ENCODE results near the gene DOCK1. TPM values are rescaled to one million over a fixed set of nuclear protein-coding genes. Genes with fewer than 3 reads are reported as not detected.
"Not testable (repeated sequence)": the region's sequence is repeated elsewhere in the genome, so short reads cannot be mapped to it uniquely, and the experiment has no call there.

The DOCK1 gene
- total and polyA plus RNA-seq, 4 donors: 10.9 to 82.6 (median 43.3) TPM

GRCh38 chr10:126895214-126895781 is 9.9 kb upstream of the DOCK1 start:
- no peak for ATAC-seq (ENCODE audit: low FRiP score)

GRCh38 chr10:126898460-126898859 is 6.8 kb upstream of the DOCK1 start:
- H3K9me3 ChIP-seq (ENCODE audit: control insufficient read depth, low read length): no peaks in the 10 kb centered on the region
- H3K36me3 ChIP-seq (ENCODE audit: control insufficient read depth in 1 of 2, insufficient read depth in 2 of 2, low read length in 1 of 2): no peaks in the 10 kb centered on the region
- H3K4me3 ChIP-seq (ENCODE audit: low read length in 2 of 2): no peak overlapping the region
- no peaks in the 10 kb centered on the region for H3K27me3 ChIP-seq (ENCODE audit: control insufficient read depth in 1 of 2, insufficient read depth in 2 of 2, low read length in 1 of 2)
- intact Hi-C loops (cut with DNase I): no loop called here
- no peak overlapping the region for H3K27ac ChIP-seq (ENCODE audit: low read depth in 1 of 2, low read length in 2 of 2)
- H3K4me1 ChIP-seq (ENCODE audit: control insufficient read depth in 1 of 2, insufficient read depth in 2 of 2, low read length in 2 of 2): no peaks in the 10 kb centered on the region
- no peak for ATAC-seq (ENCODE audit: low FRiP score)
- no peak for DNase-seq

More at GRCh38 chr10:126895214-126895781, 9.9 kb upstream of the DOCK1 start:
- Histone ChIP-seq H3K4me3 (ENCODE audit: low read length in 2 of 2) (no peak overlapping the region), H3K36me3 (ENCODE audit: control insufficient read depth in 1 of 2, insufficient read depth in 2 of 2, low read length in 1 of 2) (no peaks in the 10 kb centered on the region), H3K27me3 (ENCODE audit: control insufficient read depth in 1 of 2, insufficient read depth in 2 of 2, low read length in 1 of 2) (no peaks in the 10 kb centered on the region), H3K27ac (ENCODE audit: low read depth in 1 of 2, low read length in 2 of 2) (no peak overlapping the region), H3K4me1 (ENCODE audit: control insufficient read depth in 1 of 2, insufficient read depth in 2 of 2, low read length in 2 of 2) (no peaks in the 10 kb centered on the region), H3K9me3 (ENCODE audit: control insufficient read depth, low read length) (no peaks in the 10 kb centered on the region)
- 78 to 80% methylated on average over 9 of the region's 9 CpGs for WGBS, 2 donors
- peak in 1 of 2 donors; percentile 10 for DNase-seq
- intact Hi-C loops (cut with DNase I): no loop called here

GRCh38 chr10:126899529-126899928 is 5.7 kb upstream of the DOCK1 start:
- H3K27me3 ChIP-seq (ENCODE audit: control insufficient read depth in 1 of 2, insufficient read depth in 2 of 2, low read length in 1 of 2); H3K9me3 ChIP-seq (ENCODE audit: control insufficient read depth, low read length); H3K36me3 ChIP-seq (ENCODE audit: control insufficient read depth in 1 of 2, insufficient read depth in 2 of 2, low read length in 1 of 2); intact Hi-C loops (cut with DNase I); DNase-seq; ATAC-seq (ENCODE audit: low FRiP score); H3K27ac ChIP-seq (ENCODE audit: low read depth in 1 of 2, low read length in 2 of 2); H3K4me3 ChIP-seq (ENCODE audit: low read length in 2 of 2); H3K4me1 ChIP-seq (ENCODE audit: control insufficient read depth in 1 of 2, insufficient read depth in 2 of 2, low read length in 2 of 2): not testable (repeated sequence)
- WGBS, 2 donors: 75 to 99% methylated on average over 2 of the region's 2 CpGs

GRCh38 chr10:126902157-126902556 is 3.1 kb upstream of the DOCK1 start:
- Histone ChIP-seq H3K4me1 (ENCODE audit: control insufficient read depth in 1 of 2, insufficient read depth in 2 of 2, low read length in 2 of 2) (no peaks in the 10 kb centered on the region), H3K27me3 (ENCODE audit: control insufficient read depth in 1 of 2, insufficient read depth in 2 of 2, low read length in 1 of 2) (no peaks in the 10 kb centered on the region), H3K27ac (ENCODE audit: low read depth in 1 of 2, low read length in 2 of 2) (no peak overlapping the region), H3K36me3 (ENCODE audit: control insufficient read depth in 1 of 2, insufficient read depth in 2 of 2, low read length in 1 of 2) (no peaks in the 10 kb centered on the region), H3K9me3 (ENCODE audit: control insufficient read depth, low read length) (no peaks in the 10 kb centered on the region), H3K4me3 (ENCODE audit: low read length in 2 of 2) (no peak overlapping the region)
- intact Hi-C loops (cut with DNase I): loop anchor here in 1 of 2 donors (5.0 kb wide), 1 partner anchor 110 kb away; no protein-coding TSS in a partner anchor
- DNase-seq (peak; percentile 44 to 48), ATAC-seq (ENCODE audit: low FRiP score) (no peak)
- 81 to 92% methylated on average over 3 of the region's 3 CpGs for WGBS, 2 donors

GRCh38 chr10:126903656-126904360 is 1.4 kb upstream of the DOCK1 start:
- Histone ChIP-seq H3K9me3 (ENCODE audit: control insufficient read depth, low read length) (no peaks in the 10 kb centered on the region), H3K4me3 (ENCODE audit: low read length in 2 of 2) (no peak overlapping the region), H3K4me1 (ENCODE audit: control insufficient read depth in 1 of 2, insufficient read depth in 2 of 2, low read length in 2 of 2) (no peaks in the 10 kb centered on the region), H3K27ac (ENCODE audit: low read depth in 1 of 2, low read length in 2 of 2) (no peak overlapping the region), H3K27me3 (ENCODE audit: control insufficient read depth in 1 of 2, insufficient read depth in 2 of 2, low read length in 1 of 2) (no peaks in the 10 kb centered on the region), H3K36me3 (ENCODE audit: control insufficient read depth in 1 of 2, insufficient read depth in 2 of 2, low read length in 1 of 2) (no peaks in the 10 kb centered on the region)
- 81 to 82% methylated on average over 12 of the region's 12 CpGs for WGBS, 2 donors
- intact Hi-C loops (cut with DNase I): loop anchor here in 1 of 2 donors (5.0 kb wide), 1 partner anchor 108 kb away; no protein-coding TSS in a partner anchor
- DNase-seq: peak in 1 of 2 donors; percentile 58
- ATAC-seq (ENCODE audit: low FRiP score): no peak

GRCh38 chr10:126904516-126904817 is 761 bp upstream of the DOCK1 start:
- H3K9me3 ChIP-seq (ENCODE audit: control insufficient read depth, low read length): no peaks in the 10 kb centered on the region
- peak overlapping the region in 1 of 2 donors; percentile 92 for H3K4me3 ChIP-seq (ENCODE audit: low read length in 2 of 2)
- H3K4me1 ChIP-seq (ENCODE audit: control insufficient read depth in 1 of 2, insufficient read depth in 2 of 2, low read length in 2 of 2): no peaks in the 10 kb centered on the region
- no peaks in the 10 kb centered on the region for H3K36me3 ChIP-seq (ENCODE audit: control insufficient read depth in 1 of 2, insufficient read depth in 2 of 2, low read length in 1 of 2)
- no peaks in the 10 kb centered on the region for H3K27me3 ChIP-seq (ENCODE audit: control insufficient read depth in 1 of 2, insufficient read depth in 2 of 2, low read length in 1 of 2)
- intact Hi-C loops (cut with DNase I): loop anchor here in 1 of 2 donors (5.0 kb wide), 1 partner anchor 108 kb away; no protein-coding TSS in a partner anchor
- no peak overlapping the region for H3K27ac ChIP-seq (ENCODE audit: low read depth in 1 of 2, low read length in 2 of 2)
- DNase-seq (no peak), ATAC-seq (ENCODE audit: low FRiP score) (no peak)
- 20 to 26% methylated on average over 10 of the region's 10 CpGs for WGBS, 2 donors

- Histone ChIP-seq H3K9me3 (ENCODE audit: control insufficient read depth, low read length) (no peaks in the 10 kb centered on the region), H3K4me1 (ENCODE audit: control insufficient read depth in 1 of 2, insufficient read depth in 2 of 2, low read length in 2 of 2) (no peaks in the 10 kb centered on the region), H3K27ac (ENCODE audit: low read depth in 1 of 2, low read length in 2 of 2) (peak overlapping the region; percentile 2 to 71), H3K4me3 (ENCODE audit: low read length in 2 of 2) (peak overlapping the region; percentile 92 to 97), H3K27me3 (ENCODE audit: control insufficient read depth in 1 of 2, insufficient read depth in 2 of 2, low read length in 1 of 2) (no peaks in the 10 kb centered on the region), H3K36me3 (ENCODE audit: control insufficient read depth in 1 of 2, insufficient read depth in 2 of 2, low read length in 1 of 2) (no peaks in the 10 kb centered on the region)
- ATAC-seq (ENCODE audit: low FRiP score) (peak; percentile 34), DNase-seq (peak; percentile 50 to 82)
- intact Hi-C loops (cut with DNase I): no loop called here
- 11% methylated on average over 65 to 84 of the region's 84 CpGs for WGBS, 2 donors
These were observed 812 bp downstream of the DOCK1 start for GRCh38 chr10:126905776-126906703.

- ATAC-seq (ENCODE audit: low FRiP score): no peak
- H3K27ac ChIP-seq (ENCODE audit: low read depth in 1 of 2, low read length in 2 of 2): no peak overlapping the region
- DNase-seq: peak; percentile 44 to 54
- intact Hi-C loops (cut with DNase I): no loop called here
- H3K36me3 ChIP-seq (ENCODE audit: control insufficient read depth in 1 of 2, insufficient read depth in 2 of 2, low read length in 1 of 2): no peaks in the 10 kb centered on the region
- H3K27me3 ChIP-seq (ENCODE audit: control insufficient read depth in 1 of 2, insufficient read depth in 2 of 2, low read length in 1 of 2): no peaks in the 10 kb centered on the region
- H3K4me3 ChIP-seq (ENCODE audit: low read length in 2 of 2): no peak overlapping the region
- 95% methylated on average over 14 of the region's 14 CpGs for WGBS, 2 donors
- H3K4me1 ChIP-seq (ENCODE audit: control insufficient read depth in 1 of 2, insufficient read depth in 2 of 2, low read length in 2 of 2): no peaks in the 10 kb centered on the region
- no peaks in the 10 kb centered on the region for H3K9me3 ChIP-seq (ENCODE audit: control insufficient read depth, low read length)
These were observed 1.6 kb downstream of the DOCK1 start for GRCh38 chr10:126906704-126907422.
